ENCODE results near the gene MAP4.

DNA sequence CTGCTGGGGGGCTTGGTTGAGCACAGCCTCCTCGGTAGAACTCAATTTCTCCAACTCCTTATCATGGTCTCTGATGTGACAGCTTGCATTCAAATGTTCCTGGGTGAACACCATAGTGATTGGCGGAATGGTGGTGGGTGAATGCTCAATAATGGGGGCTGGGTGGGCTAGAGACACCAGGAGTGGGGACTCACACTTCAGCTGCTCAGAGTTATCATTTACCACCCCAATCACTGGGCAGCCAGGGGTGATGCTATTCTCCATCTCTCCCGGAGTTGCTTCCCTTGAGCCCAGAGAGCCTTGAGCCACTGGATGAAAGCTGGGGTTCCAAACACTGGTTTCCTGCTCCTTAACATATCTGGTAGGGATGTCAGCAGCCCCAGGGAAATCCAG, 124.6 kb downstream of the MAP4 start:
- TF ChIP-seq, protein P1, sequence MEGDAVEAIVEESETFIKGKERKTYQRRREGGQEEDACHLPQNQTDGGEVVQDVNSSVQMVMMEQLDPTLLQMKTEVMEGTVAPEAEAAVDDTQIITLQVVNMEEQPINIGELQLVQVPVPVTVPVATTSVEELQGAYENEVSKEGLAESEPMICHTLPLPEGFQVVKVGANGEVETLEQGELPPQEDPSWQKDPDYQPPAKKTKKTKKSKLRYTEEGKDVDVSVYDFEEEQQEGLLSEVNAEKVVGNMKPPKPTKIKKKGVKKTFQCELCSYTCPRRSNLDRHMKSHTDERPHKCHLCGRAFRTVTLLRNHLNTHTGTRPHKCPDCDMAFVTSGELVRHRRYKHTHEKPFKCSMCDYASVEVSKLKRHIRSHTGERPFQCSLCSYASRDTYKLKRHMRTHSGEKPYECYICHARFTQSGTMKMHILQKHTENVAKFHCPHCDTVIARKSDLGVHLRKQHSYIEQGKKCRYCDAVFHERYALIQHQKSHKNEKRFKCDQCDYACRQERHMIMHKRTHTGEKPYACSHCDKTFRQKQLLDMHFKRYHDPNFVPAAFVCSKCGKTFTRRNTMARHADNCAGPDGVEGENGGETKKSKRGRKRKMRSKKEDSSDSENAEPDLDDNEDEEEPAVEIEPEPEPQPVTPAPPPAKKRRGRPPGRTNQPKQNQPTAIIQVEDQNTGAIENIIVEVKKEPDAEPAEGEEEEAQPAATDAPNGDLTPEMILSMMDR (IDR thresholded peaks at IDR 0.05 in 4 of 5, conservative IDR thresholded peaks at IDR 0.05 in 1 of 5): no peak
- no peak for TF ChIP-seq POLR2A (IDR thresholded peaks at IDR 0.05)
